ENCODE results near the gene CDC42EP4. TPM values are rescaled to one million over a fixed set of nuclear protein-coding genes. Genes with fewer than 3 reads are reported as not detected.

CDC42EP4 gene
- total RNA-seq, 1 donor from 2014 or later: 44.6 TPM

Other genes starting within 250 kb of the CDC42EP4 start
- gene SLC39A11, start 219.3 kb downstream of the CDC42EP4 start, total RNA-seq: 39.7 TPM
- 0.12 TPM for gene SSTR2, start 147.0 kb downstream of the CDC42EP4 start, total RNA-seq
- gene COG1, start 118.9 kb downstream of the CDC42EP4 start, total RNA-seq: 36.4 TPM
- gene CPSF4L, start 50.1 kb downstream of the CDC42EP4 start, total RNA-seq: not detected